Measurements from ENCODE around the gene COL13A1. TPM values are rescaled to one million over a fixed set of nuclear protein-coding genes. Genes with fewer than 3 reads are reported as not detected.

COL13A1 gene
- total and polyA plus RNA-seq, 2 donors from 2014 or later = 4.0 to 5.2 TPM

DNA sequence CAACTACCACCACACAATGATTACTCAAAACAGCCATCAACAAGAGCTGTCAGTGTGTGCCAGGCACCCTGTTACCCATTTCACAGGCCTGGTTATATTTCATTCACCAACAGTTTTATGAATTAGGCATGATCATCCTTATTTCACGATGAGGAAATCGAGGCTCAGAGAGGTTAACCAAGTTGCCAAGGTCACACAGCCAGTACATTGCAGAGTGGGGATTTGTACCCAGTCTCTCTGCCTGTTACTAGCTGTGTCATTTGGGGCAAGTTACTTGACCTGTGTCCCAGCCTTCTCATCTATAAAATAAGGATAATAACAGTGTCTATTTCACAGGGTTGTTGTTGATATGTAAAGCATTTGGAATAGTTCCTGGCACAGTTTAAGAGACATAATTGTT, 97.2 kb downstream of the COL13A1 start:
- H3K9ac ChIP-seq (ENCODE audit: low read length in 3 of 3) = no peak overlapping the region
- no peak overlapping the region for H3K4me3 ChIP-seq (ENCODE audit: low read length in 3 of 3)
- intact Hi-C loops (cut with DNase I) = no loop called here
- H3K9me3 ChIP-seq (ENCODE audit: control insufficient read depth in 2 of 3, insufficient read depth in 1 of 3, low read length in 3 of 3) = no peaks in the 10 kb centered on the region
- DNase-seq = no peak
- no peak overlapping the region for H3K27ac ChIP-seq (ENCODE audit: low read depth in 2 of 2, low read length in 2 of 2)
- TF ChIP-seq, protein P1, sequence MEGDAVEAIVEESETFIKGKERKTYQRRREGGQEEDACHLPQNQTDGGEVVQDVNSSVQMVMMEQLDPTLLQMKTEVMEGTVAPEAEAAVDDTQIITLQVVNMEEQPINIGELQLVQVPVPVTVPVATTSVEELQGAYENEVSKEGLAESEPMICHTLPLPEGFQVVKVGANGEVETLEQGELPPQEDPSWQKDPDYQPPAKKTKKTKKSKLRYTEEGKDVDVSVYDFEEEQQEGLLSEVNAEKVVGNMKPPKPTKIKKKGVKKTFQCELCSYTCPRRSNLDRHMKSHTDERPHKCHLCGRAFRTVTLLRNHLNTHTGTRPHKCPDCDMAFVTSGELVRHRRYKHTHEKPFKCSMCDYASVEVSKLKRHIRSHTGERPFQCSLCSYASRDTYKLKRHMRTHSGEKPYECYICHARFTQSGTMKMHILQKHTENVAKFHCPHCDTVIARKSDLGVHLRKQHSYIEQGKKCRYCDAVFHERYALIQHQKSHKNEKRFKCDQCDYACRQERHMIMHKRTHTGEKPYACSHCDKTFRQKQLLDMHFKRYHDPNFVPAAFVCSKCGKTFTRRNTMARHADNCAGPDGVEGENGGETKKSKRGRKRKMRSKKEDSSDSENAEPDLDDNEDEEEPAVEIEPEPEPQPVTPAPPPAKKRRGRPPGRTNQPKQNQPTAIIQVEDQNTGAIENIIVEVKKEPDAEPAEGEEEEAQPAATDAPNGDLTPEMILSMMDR (IDR thresholded peaks at IDR 0.05; ENCODE audit: borderline replicate concordance, extremely low read depth, insufficient read depth) = no peak
- H3K36me3 ChIP-seq (ENCODE audit: control insufficient read depth in 2 of 3, insufficient read depth in 3 of 3, low read length in 3 of 3) = no peaks in the 10 kb centered on the region
- H3K27me3 ChIP-seq (ENCODE audit: control insufficient read depth, insufficient read depth, low read length) = no peaks in the 10 kb centered on the region
- FAIRE-seq = no peak
- H3K4me1 ChIP-seq (ENCODE audit: control insufficient read depth in 2 of 3, insufficient read depth in 2 of 3, low read depth in 1 of 3, low read length in 3 of 3) = peaks cover 0 to 8% (median 0%) of the 10 kb centered on the region in 3 donors

DNA sequence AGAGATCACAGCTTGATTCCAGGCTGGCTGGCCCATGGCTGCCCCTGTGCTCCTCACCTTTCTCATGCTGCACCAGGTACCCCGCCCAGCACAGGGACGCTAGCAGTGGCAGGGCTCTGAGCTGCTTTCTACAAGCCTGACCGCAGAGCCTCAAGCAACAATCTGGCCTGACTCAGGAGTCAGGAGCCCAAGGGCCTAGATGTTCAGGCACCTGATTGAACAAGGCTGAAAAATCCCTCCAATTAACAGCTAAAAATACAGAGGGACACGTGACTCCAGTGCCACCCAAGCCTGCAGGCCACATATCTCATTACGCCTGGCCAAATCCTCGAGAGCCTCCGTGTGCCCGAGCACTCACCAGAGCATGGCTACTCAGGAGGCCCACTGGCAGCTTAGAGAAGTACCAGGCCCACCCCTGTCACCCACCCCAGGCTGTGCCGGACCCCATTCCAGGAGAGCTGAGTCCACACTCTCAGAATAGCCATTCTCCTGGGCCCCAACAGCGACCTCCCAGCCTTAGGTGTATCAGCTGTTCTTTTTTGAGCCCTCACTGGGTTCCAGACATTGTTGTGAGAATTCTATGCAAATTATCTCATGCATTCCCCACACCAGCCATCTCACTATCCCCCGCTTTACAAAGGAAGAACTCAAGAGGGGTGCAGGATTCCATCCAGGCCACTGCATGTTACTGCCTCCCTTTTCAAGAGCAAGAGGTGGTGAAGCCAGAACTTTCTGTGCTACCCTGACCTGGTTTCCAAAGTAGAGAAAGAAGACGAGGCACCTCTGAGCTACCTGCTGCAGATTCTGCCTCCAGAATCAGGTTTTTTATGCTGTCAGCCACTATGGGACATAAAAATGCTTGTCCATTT, 98.3 kb downstream of the COL13A1 start:
- no peaks in the 10 kb centered on the region for H3K9me3 ChIP-seq (ENCODE audit: control insufficient read depth in 2 of 3, insufficient read depth in 1 of 3, low read length in 3 of 3)
- TF ChIP-seq, protein P1 (IDR thresholded peaks at IDR 0.05; ENCODE audit: borderline replicate concordance, extremely low read depth, insufficient read depth) = no peak
- DNase-seq (peak in 1 of 5 donors; percentile 24), FAIRE-seq (no peak)
- H3K27ac ChIP-seq (ENCODE audit: low read depth in 2 of 2, low read length in 2 of 2) = no peak overlapping the region
- H3K36me3 ChIP-seq (ENCODE audit: control insufficient read depth in 2 of 3, insufficient read depth in 3 of 3, low read length in 3 of 3) = no peaks in the 10 kb centered on the region
- no peak overlapping the region for H3K9ac ChIP-seq (ENCODE audit: low read length in 3 of 3)
- intact Hi-C loops (cut with DNase I) = no loop called here
- peaks cover 0 to 8% (median 0%) of the 10 kb centered on the region in 3 donors for H3K4me1 ChIP-seq (ENCODE audit: control insufficient read depth in 2 of 3, insufficient read depth in 2 of 3, low read depth in 1 of 3, low read length in 3 of 3)
- no peak overlapping the region for H3K4me3 ChIP-seq (ENCODE audit: low read length in 3 of 3)
- no peaks in the 10 kb centered on the region for H3K27me3 ChIP-seq (ENCODE audit: control insufficient read depth, insufficient read depth, low read length)

DNA sequence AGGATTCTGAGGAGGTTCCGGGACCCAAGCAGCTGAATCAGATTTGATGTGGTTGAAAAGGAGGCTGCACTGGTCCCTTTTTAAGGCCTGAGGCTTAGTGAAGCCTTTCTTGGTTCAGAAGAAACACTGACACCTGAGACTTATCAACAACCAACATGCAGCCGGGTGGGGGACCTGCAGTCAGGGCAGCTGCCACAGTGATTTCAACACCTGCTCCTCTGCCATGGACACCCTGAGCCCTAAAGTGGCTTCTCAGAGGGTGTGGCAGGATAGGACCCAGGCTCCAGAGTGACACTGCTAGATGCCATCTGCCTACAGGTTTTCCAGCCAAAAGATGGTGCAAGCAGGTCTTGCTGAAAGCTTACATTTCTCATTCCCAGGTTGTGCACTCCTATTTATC, 99.3 kb downstream of the COL13A1 start:
- H3K36me3 ChIP-seq (ENCODE audit: control insufficient read depth in 2 of 3, insufficient read depth in 3 of 3, low read length in 3 of 3) = no peaks in the 10 kb centered on the region
- H3K4me3 ChIP-seq (ENCODE audit: low read length in 3 of 3) = no peak overlapping the region
- no peaks in the 10 kb centered on the region for H3K9me3 ChIP-seq (ENCODE audit: control insufficient read depth in 2 of 3, insufficient read depth in 1 of 3, low read length in 3 of 3)
- no peak overlapping the region for H3K27ac ChIP-seq (ENCODE audit: low read depth in 2 of 2, low read length in 2 of 2)
- H3K9ac ChIP-seq (ENCODE audit: low read length in 3 of 3) = no peak overlapping the region
- FAIRE-seq = no peak
- DNase-seq = no peak
- TF ChIP-seq, protein P1 (IDR thresholded peaks at IDR 0.05; ENCODE audit: borderline replicate concordance, extremely low read depth, insufficient read depth) = no peak
- intact Hi-C loops (cut with DNase I) = no loop called here
- H3K4me1 ChIP-seq (ENCODE audit: control insufficient read depth in 2 of 3, insufficient read depth in 2 of 3, low read depth in 1 of 3, low read length in 3 of 3) = peaks cover 0 to 8% (median 0%) of the 10 kb centered on the region in 3 donors
- H3K27me3 ChIP-seq (ENCODE audit: control insufficient read depth, insufficient read depth, low read length) = no peaks in the 10 kb centered on the region

Data from kidney (tissue), 14 donors.